Neural cell (in vitro differentiated cells): ENCODE data around the gene SPINT3. TPM values are rescaled to one million over a fixed set of nuclear protein-coding genes. Genes with fewer than 3 reads are reported as not detected.

Experiments used
- H2AFZ ChIP-seq: fragments of 200-600, 300-800 bp; sonication (generic), shearing (Covaris generic); 2 replicates; pipeline ENCODE4 v1.6.0; 2014; ENCODE audit warnings: low read depth, mild to moderate bottlenecking, antibody characterized with exemption, low read length, moderate library complexity
- H3F3A ChIP-seq: fragments of 200-600 bp; shearing (Covaris generic); 2 replicates; pipeline ENCODE4 v1.6.1; 2016; ENCODE audit warnings: mild to moderate bottlenecking, moderate library complexity, mixed read lengths, antibody characterized with exemption, low read length; ENCODE audit not compliant: insufficient read depth, poor library complexity, severe bottlenecking
- H3K27ac ChIP-seq: fragments of 200-600, 300-800 bp; sonication (generic), shearing (Covaris generic); 2 replicates; pipeline ENCODE4 v1.5.1; 2014; ENCODE audit warnings: mild to moderate bottlenecking, low read length, moderate library complexity
- H3K27me3 ChIP-seq: fragments of 300-800, 200-600 bp; sonication (generic), shearing (Covaris generic); 2 replicates; pipeline ENCODE4 v1.6.0; 2014; ENCODE audit warnings: mild to moderate bottlenecking, low read depth, low read length, moderate library complexity; ENCODE audit not compliant: insufficient read depth
- H3K36me3 ChIP-seq: fragments of 300-800, 200-600 bp; sonication (generic), shearing (Covaris generic); 2 replicates; pipeline ENCODE4 v1.5.1; 2014; ENCODE audit warnings: mild to moderate bottlenecking, antibody characterized with exemption, low read length, moderate library complexity; ENCODE audit not compliant: insufficient read depth
- H3K4me2 ChIP-seq: fragments of 300-800, 200-600 bp; sonication (generic), shearing (Covaris generic); 2 replicates; pipeline ENCODE4 v1.6.0; 2014; ENCODE audit warnings: mild to moderate bottlenecking, low read length
- H3K4me3 ChIP-seq: fragments of 300-800, 200-600 bp; sonication (generic), shearing (Covaris generic); 2 replicates; pipeline ENCODE4 v1.5.1; 2014; ENCODE audit warnings: mild to moderate bottlenecking, low read length, moderate library complexity
- H3K79me2 ChIP-seq: fragments of 200-600 bp; shearing (Covaris generic); replicated peaks from 2 replicates; pipeline ENCODE4 v1.6.0; 2014; ENCODE audit warnings: mild to moderate bottlenecking, low read length, moderate library complexity; ENCODE audit not compliant: insufficient read depth
- H3K9ac ChIP-seq: fragments of 300-800, 200-600 bp; sonication (generic), shearing (Covaris generic); 2 replicates; pipeline ENCODE4 v1.6.1; 2016; ENCODE audit warnings: mild to moderate bottlenecking, low read length, mixed read lengths
- H3K9me2 ChIP-seq: fragments of 200-600 bp; shearing (Covaris generic); 2 replicates; pipeline ENCODE4 v1.6.1; 2016; ENCODE audit warnings: mild to moderate bottlenecking, low read length, mixed read lengths; ENCODE audit not compliant: insufficient read depth
- H3K9me3 ChIP-seq: fragments of 200-600, 300-800 bp; sonication (generic), shearing (Covaris generic); 2 replicates; pipeline ENCODE4 v1.6.1; 2016; ENCODE audit warnings: mild to moderate bottlenecking, mixed run types, low read length, moderate library complexity, mixed read lengths
- H4K20me1 ChIP-seq: fragments of 200-600 bp; shearing (Covaris generic); 2 replicates; pipeline ENCODE4 v1.6.1; 2016; ENCODE audit warnings: mild to moderate bottlenecking, mixed run types; ENCODE audit not compliant: insufficient read depth
- CTCF ChIP-seq: fragments of 450-650 bp; IDR thresholded peaks from 2 replicates; pipeline ENCODE4 v1.5.1; 2014; ENCODE audit warnings: antibody characterized with exemption, mild to moderate bottlenecking, moderate library complexity; ENCODE audit not compliant: poor library complexity, severe bottlenecking
- EP300 ChIP-seq: fragments of 450-650 bp; conservative IDR thresholded peaks from 2 replicates; pipeline ENCODE4 v1.6.1; 2014; ENCODE audit warnings: antibody characterized with exemption, mild to moderate bottlenecking, moderate library complexity; ENCODE audit not compliant: poor library complexity, severe bottlenecking
- EZH2 ChIP-seq: fragments of 200-600, 300-800 bp; shearing (Covaris generic), sonication (generic); IDR thresholded peaks from 2 replicates; pipeline ENCODE4 v1.6.1; 2014; ENCODE audit warnings: antibody characterized with exemption, low read length, borderline replicate concordance, mild to moderate bottlenecking; ENCODE audit not compliant: insufficient read depth, poor library complexity, severe bottlenecking
- MXI1 ChIP-seq: fragments of 450-650 bp; conservative IDR thresholded peaks from 2 replicates; pipeline ENCODE4 v1.6.1; 2014; ENCODE audit warnings: antibody characterized with exemption, mild to moderate bottlenecking; ENCODE audit not compliant: poor library complexity, severe bottlenecking
- POLR2AphosphoS5 ChIP-seq: IDR thresholded peaks from 2 replicates; pipeline ENCODE4 v1.6.1; 2012
- RAD21 ChIP-seq: fragments of 450-650 bp; conservative IDR thresholded peaks from 2 replicates; pipeline ENCODE4 v1.6.1; 2014; ENCODE audit warnings: antibody characterized with exemption, mild to moderate bottlenecking, moderate library complexity
- REST ChIP-seq: IDR thresholded peaks from 2 replicates; pipeline ENCODE4 v1.6.1; 2012; ENCODE audit warnings: borderline replicate concordance
- SMC3 ChIP-seq: fragments of 450-650 bp; conservative IDR thresholded peaks from 2 replicates; pipeline ENCODE4 v1.6.1; 2014; ENCODE audit warnings: antibody characterized with exemption, mild to moderate bottlenecking, moderate library complexity; ENCODE audit not compliant: poor library complexity
- TAF1 ChIP-seq: IDR thresholded peaks from 2 replicates; pipeline ENCODE4 v1.6.1; 2012; ENCODE audit warnings: low read depth
- polyA plus RNA-seq: library from polyadenylated mRNA; depleted of rRNA; stranded (reverse); fragments of >200 nt; gene quantifications from 2 replicates; pipeline ENCODE4 v1.2.3, GENCODE V29; 2014

SPINT3 gene
- polyA plus RNA-seq, 1 donor from 2014 or later, result not detected

GRCh38 chr20:45523821-45524220 lies 8.4 kb upstream of the SPINT3 start:
- Histone ChIP-seq H3K4me3 (no peak overlapping the region), H3F3A (no peaks in the 10 kb centered on the region), H2AFZ (no peak overlapping the region), H3K9me2 (no peaks in the 10 kb centered on the region), H3K36me3 (no peaks in the 10 kb centered on the region), H4K20me1 (no peaks in the 10 kb centered on the region), H3K27ac (no peak overlapping the region), H3K79me2 (no peaks in the 10 kb centered on the region), H3K27me3 (no peaks in the 10 kb centered on the region), H3K4me2 (no peak overlapping the region), H3K9me3 (no peaks in the 10 kb centered on the region), H3K9ac (no peak overlapping the region)
- TF ChIP-seq SMC3 (no peak), EZH2 (no peak), MXI1 (no peak), TAF1 (no peak), RAD21 (no peak), POLR2AphosphoS5 (no peak), CTCF (no peak), REST (no peak), EP300 (no peak)

GRCh38 chr20:45518282-45518681 lies 2.9 kb upstream of the SPINT3 start:
- Histone ChIP-seq H3K36me3 (no peaks in the 10 kb centered on the region), H3K9ac (no peak overlapping the region), H3K27ac (no peak overlapping the region), H3K4me3 (no peak overlapping the region), H4K20me1 (no peaks in the 10 kb centered on the region), H3K4me2 (no peak overlapping the region), H2AFZ (no peak overlapping the region), H3K27me3 (no peaks in the 10 kb centered on the region), H3K9me2 (no peaks in the 10 kb centered on the region), H3K9me3 (no peaks in the 10 kb centered on the region), H3K79me2 (no peaks in the 10 kb centered on the region), H3F3A (no peaks in the 10 kb centered on the region)
- TF ChIP-seq TAF1 (no peak), RAD21 (no peak), SMC3 (no peak), EP300 (no peak), REST (no peak), POLR2AphosphoS5 (no peak), CTCF (no peak), MXI1 (no peak), EZH2 (no peak)
